ENCODE data around the gene BIN1. TPM values are rescaled to one million over a fixed set of nuclear protein-coding genes. Genes with fewer than 3 reads are reported as not detected.

BIN1 gene
- total RNA-seq, 1 experiment from 2014 or later, result 34.1 TPM

DNA sequence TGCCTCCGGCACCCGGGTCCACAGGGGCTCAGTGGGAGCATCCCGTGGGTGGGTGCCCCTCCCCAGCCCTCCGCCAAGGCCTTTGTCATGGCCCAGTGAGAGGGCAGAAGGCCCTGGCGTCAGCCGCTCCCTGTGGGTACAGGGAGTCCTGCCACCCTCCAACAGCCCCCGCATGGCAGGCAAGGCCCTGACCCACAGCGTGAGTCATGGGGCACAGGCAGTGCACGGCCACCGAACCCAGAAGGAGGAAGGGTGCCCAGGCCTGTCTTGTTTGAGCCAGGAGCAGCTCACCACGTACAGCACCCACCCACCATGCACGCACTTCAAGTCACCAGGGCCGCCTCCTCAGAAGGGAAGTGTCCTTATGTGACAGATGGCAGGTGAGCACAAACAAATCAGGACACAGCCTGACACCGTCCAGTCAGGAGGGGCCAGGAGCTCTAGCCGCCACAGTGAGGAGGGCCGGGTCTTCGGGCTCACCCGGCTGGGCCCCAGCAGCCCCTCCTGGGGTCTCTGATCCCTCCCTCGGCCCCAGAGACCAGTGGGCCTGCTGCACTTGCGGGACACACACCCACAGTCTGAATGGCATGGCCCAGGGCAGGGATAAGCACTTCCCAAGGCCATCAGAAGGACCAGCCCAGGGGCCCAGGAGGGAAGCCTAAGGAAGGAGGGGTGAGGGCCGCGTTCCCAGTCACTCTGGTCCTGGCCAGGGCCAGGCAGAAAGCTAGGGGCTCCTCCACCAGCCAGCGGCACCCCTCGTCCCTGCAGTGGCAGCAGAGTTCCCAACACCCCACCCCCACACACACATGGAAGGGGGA lies 25.8 kb downstream of the BIN1 start:
- BruUV-seq (replicated peaks), result no TSS peak
- no peaks in the 10 kb centered on the region for H3K27me3 ChIP-seq (replicated peaks; ENCODE audit: insufficient read depth, low read depth, low read length, poor library complexity)
- no peaks in the 10 kb centered on the region for H3K36me3 ChIP-seq (ENCODE audit: insufficient read depth, low read length, poor library complexity, severe bottlenecking)
- no peaks in the 10 kb centered on the region for H3K4me1 ChIP-seq (ENCODE audit: insufficient read depth, low read length, poor library complexity, severe bottlenecking)
- intact Hi-C loops (cut with micrococcal nuclease; ENCODE audit: unreplicated experiment), result no loop called here
- TF ChIP-seq EZH2 (IDR thresholded peaks at IDR 0.05; ENCODE audit: borderline replicate concordance, low read depth, low read length, poor library complexity, severe bottlenecking), result no peak
- TF ChIP-seq, protein P1, sequence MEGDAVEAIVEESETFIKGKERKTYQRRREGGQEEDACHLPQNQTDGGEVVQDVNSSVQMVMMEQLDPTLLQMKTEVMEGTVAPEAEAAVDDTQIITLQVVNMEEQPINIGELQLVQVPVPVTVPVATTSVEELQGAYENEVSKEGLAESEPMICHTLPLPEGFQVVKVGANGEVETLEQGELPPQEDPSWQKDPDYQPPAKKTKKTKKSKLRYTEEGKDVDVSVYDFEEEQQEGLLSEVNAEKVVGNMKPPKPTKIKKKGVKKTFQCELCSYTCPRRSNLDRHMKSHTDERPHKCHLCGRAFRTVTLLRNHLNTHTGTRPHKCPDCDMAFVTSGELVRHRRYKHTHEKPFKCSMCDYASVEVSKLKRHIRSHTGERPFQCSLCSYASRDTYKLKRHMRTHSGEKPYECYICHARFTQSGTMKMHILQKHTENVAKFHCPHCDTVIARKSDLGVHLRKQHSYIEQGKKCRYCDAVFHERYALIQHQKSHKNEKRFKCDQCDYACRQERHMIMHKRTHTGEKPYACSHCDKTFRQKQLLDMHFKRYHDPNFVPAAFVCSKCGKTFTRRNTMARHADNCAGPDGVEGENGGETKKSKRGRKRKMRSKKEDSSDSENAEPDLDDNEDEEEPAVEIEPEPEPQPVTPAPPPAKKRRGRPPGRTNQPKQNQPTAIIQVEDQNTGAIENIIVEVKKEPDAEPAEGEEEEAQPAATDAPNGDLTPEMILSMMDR (conservative IDR thresholded peaks at IDR 0.05; ENCODE audit: low read depth, low read length), result no peak
- no peak for DNase-seq (ENCODE audit: low spot score)
- no peak overlapping the region for H3K4me3 ChIP-seq (ENCODE audit: low read depth, low read length, poor library complexity, severe bottlenecking)
- POLR2A ChIA-PET (ENCODE audit: low non-redundant PET), result no interaction called here
- no peaks in the 10 kb centered on the region for H3K9me3 ChIP-seq (ENCODE audit: low read depth, low read length, poor library complexity, severe bottlenecking)
- no peak overlapping the region for H3K27ac ChIP-seq (ENCODE audit: low read depth, low read length, poor library complexity, severe bottlenecking)
- CTCF ChIA-PET, result no interaction called here

DNA sequence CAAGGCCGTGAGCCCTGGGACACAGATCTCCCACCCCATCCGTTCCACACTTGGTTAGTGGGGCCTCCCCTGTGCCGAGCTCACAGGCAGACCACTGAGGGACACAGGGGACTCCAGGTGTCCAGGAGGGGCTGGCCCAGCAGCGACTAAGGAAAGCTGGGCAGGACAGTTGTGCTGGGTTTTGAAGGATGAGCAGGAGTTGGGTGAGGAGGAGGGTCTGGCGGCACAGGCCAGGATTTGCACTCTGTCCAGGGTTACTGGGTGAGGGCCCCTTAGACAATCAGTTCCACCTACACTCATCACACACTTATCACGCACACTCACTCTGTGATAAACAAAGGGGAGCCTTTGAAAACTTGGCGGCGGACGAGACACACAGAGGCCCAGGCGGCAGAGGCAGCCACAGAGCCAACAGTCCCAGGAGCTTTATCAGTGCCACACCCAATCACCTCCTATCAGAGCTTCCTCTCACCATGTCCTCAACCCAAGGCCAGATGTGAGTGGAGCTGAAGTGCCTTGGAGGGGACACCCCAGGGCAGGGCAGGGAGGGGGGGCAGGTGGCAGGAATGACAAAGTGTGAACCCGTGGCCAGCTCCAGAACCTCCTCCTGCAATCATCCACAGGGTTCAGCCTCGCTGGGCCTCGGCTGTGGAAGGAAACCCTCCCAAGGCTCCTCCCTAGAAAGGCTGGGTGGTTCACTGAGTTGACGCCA lies 26.6 kb downstream of the BIN1 start:
- DNase-seq (ENCODE audit: low spot score), result no peak
- intact Hi-C loops (cut with micrococcal nuclease; ENCODE audit: unreplicated experiment), result no loop called here
- Histone ChIP-seq H3K4me3 (ENCODE audit: low read depth, low read length, poor library complexity, severe bottlenecking) (no peak overlapping the region), H3K36me3 (ENCODE audit: insufficient read depth, low read length, poor library complexity, severe bottlenecking) (no peaks in the 10 kb centered on the region), H3K9me3 (ENCODE audit: low read depth, low read length, poor library complexity, severe bottlenecking) (no peaks in the 10 kb centered on the region), H3K27ac (ENCODE audit: low read depth, low read length, poor library complexity, severe bottlenecking) (no peak overlapping the region), H3K4me1 (ENCODE audit: insufficient read depth, low read length, poor library complexity, severe bottlenecking) (no peaks in the 10 kb centered on the region), H3K27me3 (replicated peaks; ENCODE audit: insufficient read depth, low read depth, low read length, poor library complexity) (no peaks in the 10 kb centered on the region)
- CTCF ChIA-PET, result interaction anchor here (0.6 kb wide), 1 partner anchor 42 kb away, joined by 4 read pairs; no protein-coding TSS in a partner anchor
- no TSS peak for BruUV-seq (replicated peaks)
- TF ChIP-seq, protein P1 (conservative IDR thresholded peaks at IDR 0.05; ENCODE audit: low read depth, low read length), result no peak
- no peak for TF ChIP-seq EZH2 (IDR thresholded peaks at IDR 0.05; ENCODE audit: borderline replicate concordance, low read depth, low read length, poor library complexity, severe bottlenecking)
- POLR2A ChIA-PET (ENCODE audit: low non-redundant PET), result no interaction called here

DNA sequence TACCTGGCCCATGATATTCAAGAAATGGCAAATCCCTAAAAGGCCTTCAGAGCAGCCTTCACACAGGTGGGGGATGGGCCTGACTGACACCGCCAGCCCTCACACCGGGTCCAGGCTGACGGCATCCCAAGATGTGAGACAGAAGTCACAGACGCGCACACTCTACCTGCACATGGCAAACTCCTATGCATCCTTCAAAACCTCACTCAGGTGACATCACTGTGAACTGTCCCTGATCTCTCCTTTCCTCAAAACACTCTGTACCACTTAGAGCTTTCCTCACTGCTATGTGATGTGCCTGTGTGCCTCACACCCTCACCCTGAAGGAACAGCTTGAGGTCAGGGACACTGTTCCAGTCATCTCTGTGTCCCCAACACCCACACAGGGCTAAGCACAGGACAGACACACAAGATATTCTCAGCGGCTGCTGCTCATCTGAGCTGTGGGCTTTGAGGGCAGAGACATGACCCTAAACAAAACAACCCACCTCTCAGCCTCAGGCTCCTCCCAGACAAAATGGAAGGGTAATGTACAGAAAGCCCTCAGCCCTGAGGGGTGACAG lies 27.5 kb downstream of the BIN1 start:
- Histone ChIP-seq H3K4me3 (ENCODE audit: low read depth, low read length, poor library complexity, severe bottlenecking) (no peak overlapping the region), H3K36me3 (ENCODE audit: insufficient read depth, low read length, poor library complexity, severe bottlenecking) (no peaks in the 10 kb centered on the region), H3K4me1 (ENCODE audit: insufficient read depth, low read length, poor library complexity, severe bottlenecking) (no peaks in the 10 kb centered on the region), H3K9me3 (ENCODE audit: low read depth, low read length, poor library complexity, severe bottlenecking) (no peaks in the 10 kb centered on the region), H3K27me3 (replicated peaks; ENCODE audit: insufficient read depth, low read depth, low read length, poor library complexity) (no peaks in the 10 kb centered on the region), H3K27ac (ENCODE audit: low read depth, low read length, poor library complexity, severe bottlenecking) (no peak overlapping the region)
- TF ChIP-seq EZH2 (IDR thresholded peaks at IDR 0.05; ENCODE audit: borderline replicate concordance, low read depth, low read length, poor library complexity, severe bottlenecking), result no peak
- TF ChIP-seq, protein P1 (conservative IDR thresholded peaks at IDR 0.05; ENCODE audit: low read depth, low read length), result no peak
- DNase-seq (ENCODE audit: low spot score), result no peak
- intact Hi-C loops (cut with micrococcal nuclease; ENCODE audit: unreplicated experiment), result no loop called here
- BruUV-seq (replicated peaks), result no TSS peak
- ChIA-PET POLR2A (ENCODE audit: low non-redundant PET) (no interaction called here), CTCF (interaction anchor here (0.6 kb wide), 1 partner anchor 447 kb away, joined by 3 read pairs; the partner anchor contains the start of gene IWS1)

Measured in A673 (cell line).